Colonic mucosa (tissue), 4 donors: ENCODE results near the gene ATP1A4. TPM values are rescaled to one million over a fixed set of nuclear protein-coding genes. Genes with fewer than 3 reads are reported as not detected.

Source experiments
- DNase-seq: peaks from one replicate; pipeline ENCODE4 v3.0.0-alpha.2; 2020
- H3K27ac ChIP-seq: fragments of 200-600 bp; one replicate; pipeline ENCODE4 v1.8.0; 2021
- H3K27me3 ChIP-seq: fragments of 200-600 bp; one replicate; pipeline ENCODE4 v1.8.0; 2021
- H3K36me3 ChIP-seq: fragments of 200-600 bp; one replicate; pipeline ENCODE4 v1.8.0; 2021
- H3K4me1 ChIP-seq: fragments of 200-600 bp; one replicate; pipeline ENCODE4 v1.8.0; 2021; ENCODE audit warnings: mild to moderate bottlenecking
- H3K4me3 ChIP-seq: fragments of 200-600 bp; one replicate; pipeline ENCODE4 v1.8.0; 2021
- H3K9ac ChIP-seq, 2 donors: one replicate each; pipeline ENCODE4 v1.7.0; 2013; ENCODE audit warnings: control low read depth in 2 of 2, low read depth in 2 of 2, low read length in 2 of 2
- H3K9me3 ChIP-seq: fragments of 200-600 bp; one replicate; pipeline ENCODE4 v1.8.0; 2021
- intact Hi-C: fragments of 100-400 bp; cut with DNase I; formaldehyde crosslinking; loops from one replicate; pipeline ENCODE4 v1.14.1; 2022
- total RNA-seq, 2 donors: library from RNA; stranded (reverse); fragmentation: NEBNext Ultra II Directional in 1 of 2; extraction: Animal tissue kit (Norgen Biotek cat#: 25700) in 1 of 2; gene quantifications; one replicate each; pipeline ENCODE4 v1.2.1, GENCODE V29; 2021
- TF ChIP-seq, protein P1 (sequence below): fragments of 200-600 bp; IDR thresholded peaks from one replicate; pipeline ENCODE4 v1.8.0; 2022; ENCODE audit warnings: antibody characterized with exemption, mild to moderate bottlenecking
- donor health status: healthy.
- donor health status: DM: no; HTN: no; CAD: no.
- donor health status: DM: no; HTN: no; CAD: no.

The ATP1A4 gene
- total RNA-seq, 2 donors from 2014 or later = not detected

DNA sequence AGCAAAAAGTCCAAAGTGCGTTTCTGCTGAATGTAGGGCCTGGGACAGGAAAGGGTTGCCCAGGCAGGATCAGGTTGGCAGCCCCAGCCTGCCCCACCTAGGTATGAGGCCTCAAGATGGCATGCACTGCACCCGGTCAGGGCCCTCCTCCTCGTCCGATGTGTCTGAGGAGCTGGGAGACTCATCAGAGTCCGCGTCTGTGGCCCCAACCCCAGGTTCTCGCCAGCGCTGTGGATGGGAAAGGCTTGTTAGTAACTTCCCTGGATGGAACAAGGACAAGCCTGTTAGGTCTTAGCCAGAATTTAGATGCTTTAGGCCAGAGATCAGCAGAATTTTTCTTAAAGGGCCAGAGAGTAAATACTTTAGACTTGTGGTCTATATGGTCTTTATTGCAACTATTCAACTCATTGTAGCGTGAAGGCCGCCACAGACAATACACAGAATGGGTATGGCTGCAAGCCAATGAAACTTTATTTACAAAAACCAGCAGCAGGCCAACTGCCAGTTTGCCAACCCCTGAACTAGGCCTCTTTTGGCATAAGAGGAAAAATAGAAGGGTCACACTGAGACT is 66.2 kb downstream of the ATP1A4 start:
- no peaks in the 10 kb centered on the region for H3K4me1 ChIP-seq
- no peak overlapping the region for H3K9ac ChIP-seq
- TF ChIP-seq, protein P1, sequence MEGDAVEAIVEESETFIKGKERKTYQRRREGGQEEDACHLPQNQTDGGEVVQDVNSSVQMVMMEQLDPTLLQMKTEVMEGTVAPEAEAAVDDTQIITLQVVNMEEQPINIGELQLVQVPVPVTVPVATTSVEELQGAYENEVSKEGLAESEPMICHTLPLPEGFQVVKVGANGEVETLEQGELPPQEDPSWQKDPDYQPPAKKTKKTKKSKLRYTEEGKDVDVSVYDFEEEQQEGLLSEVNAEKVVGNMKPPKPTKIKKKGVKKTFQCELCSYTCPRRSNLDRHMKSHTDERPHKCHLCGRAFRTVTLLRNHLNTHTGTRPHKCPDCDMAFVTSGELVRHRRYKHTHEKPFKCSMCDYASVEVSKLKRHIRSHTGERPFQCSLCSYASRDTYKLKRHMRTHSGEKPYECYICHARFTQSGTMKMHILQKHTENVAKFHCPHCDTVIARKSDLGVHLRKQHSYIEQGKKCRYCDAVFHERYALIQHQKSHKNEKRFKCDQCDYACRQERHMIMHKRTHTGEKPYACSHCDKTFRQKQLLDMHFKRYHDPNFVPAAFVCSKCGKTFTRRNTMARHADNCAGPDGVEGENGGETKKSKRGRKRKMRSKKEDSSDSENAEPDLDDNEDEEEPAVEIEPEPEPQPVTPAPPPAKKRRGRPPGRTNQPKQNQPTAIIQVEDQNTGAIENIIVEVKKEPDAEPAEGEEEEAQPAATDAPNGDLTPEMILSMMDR = no peak
- peaks cover 16% of the 10 kb centered on the region for H3K36me3 ChIP-seq
- H3K9me3 ChIP-seq = no peaks in the 10 kb centered on the region
- H3K4me3 ChIP-seq = no peak overlapping the region
- intact Hi-C loops = no loop called here
- H3K27ac ChIP-seq = peak overlapping the region; percentile 39
- DNase-seq = peak; percentile 49
- H3K27me3 ChIP-seq = no peaks in the 10 kb centered on the region

DNA sequence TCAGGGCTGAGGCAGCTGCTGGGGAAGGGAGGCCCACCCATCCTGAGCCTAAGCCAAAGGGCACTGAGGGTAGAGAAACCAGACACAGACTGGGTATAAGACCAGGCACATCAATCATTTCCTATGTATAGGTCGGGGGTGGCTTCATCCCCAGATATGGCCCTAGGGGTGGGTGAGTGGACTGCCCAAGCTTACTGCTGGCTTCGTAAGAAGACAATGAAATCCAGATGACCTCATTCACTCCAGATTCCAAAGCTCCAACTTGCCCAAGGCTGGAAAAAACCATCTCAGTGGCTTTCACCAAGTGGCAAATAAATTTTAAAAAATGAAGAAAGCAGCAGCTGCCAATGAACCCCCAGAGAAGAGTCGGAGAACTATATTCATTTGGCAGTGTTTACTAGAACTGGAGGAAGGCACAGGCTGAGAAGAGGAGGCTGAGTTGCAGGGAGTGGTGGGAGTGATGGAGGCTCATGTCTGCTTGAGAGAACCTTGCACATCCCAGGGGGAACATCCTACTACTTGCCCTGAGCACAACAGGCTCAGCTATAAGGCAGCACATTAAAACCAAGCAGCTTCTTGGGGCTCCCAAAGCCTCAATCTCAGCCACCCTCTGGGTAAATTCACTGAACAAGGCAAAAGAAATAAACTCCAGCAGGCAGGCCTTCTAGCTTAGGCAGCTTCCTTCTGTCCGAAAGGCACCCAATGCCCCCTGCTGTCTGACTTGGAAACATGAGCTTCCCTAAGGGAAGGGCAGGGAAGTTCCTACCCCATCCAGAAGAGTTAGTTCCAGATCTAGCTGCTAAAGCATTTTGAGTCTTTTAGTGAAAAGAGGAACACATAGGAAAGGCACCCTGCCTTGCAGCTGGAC is 67.9 kb downstream of the ATP1A4 start:
- intact Hi-C loops = no loop called here
- H3K27me3 ChIP-seq = no peaks in the 10 kb centered on the region
- no peak overlapping the region for H3K27ac ChIP-seq
- H3K4me1 ChIP-seq = no peaks in the 10 kb centered on the region
- TF ChIP-seq, protein P1 = peak; percentile 39
- H3K9ac ChIP-seq = no peak overlapping the region
- no peaks in the 10 kb centered on the region for H3K9me3 ChIP-seq
- H3K36me3 ChIP-seq = peaks cover 26% of the 10 kb centered on the region
- peak; percentile 47 for DNase-seq
- no peak overlapping the region for H3K4me3 ChIP-seq

DNA sequence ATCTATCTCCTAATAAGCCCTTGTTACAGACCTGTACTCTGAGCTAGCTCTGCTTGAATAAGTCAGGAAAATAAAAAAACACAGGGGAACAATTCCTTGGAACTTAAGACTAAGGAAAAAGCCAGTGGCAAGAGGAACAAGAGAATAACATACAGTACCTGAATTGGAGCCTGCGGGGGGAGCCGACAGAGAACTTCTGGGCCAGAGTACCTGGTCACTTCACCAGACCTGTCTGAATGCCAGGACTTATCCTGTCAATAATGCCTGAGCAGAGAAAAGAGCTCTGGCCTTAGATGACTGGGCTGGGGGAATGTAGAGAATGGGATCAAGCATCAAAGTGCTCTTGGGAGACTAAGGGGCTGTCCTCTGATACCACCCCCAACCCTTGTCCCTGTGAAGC is 68.9 kb downstream of the ATP1A4 start:
- intact Hi-C loops = no loop called here
- DNase-seq = no peak
- TF ChIP-seq, protein P1 = no peak
- Histone ChIP-seq H3K9ac (no peak overlapping the region), H3K27me3 (no peaks in the 10 kb centered on the region), H3K36me3 (peaks cover 32% of the 10 kb centered on the region), H3K4me1 (no peaks in the 10 kb centered on the region), H3K9me3 (no peaks in the 10 kb centered on the region), H3K4me3 (no peak overlapping the region), H3K27ac (no peak overlapping the region)

DNA sequence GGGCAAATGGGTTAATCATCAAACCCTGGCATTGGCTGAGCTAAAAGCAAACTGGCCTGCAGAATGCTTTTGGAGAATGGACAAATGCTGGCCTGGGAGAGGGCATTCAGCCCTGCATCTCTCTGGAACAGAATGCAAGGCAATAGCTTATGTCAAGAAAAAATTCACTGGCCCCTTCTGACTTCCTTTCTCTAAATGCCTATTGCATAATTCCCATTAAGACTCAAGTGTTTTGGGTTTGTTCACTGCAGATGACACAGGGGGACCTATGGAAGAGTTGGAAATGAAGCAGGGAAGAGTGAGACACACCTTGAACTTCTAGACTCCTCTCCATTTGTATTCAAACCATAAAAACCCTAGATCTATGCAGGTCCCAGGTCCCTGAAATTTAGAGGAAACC is 69.7 kb downstream of the ATP1A4 start:
- Histone ChIP-seq H3K4me3 (no peak overlapping the region), H3K9ac (no peak overlapping the region), H3K27ac (no peak overlapping the region), H3K4me1 (no peaks in the 10 kb centered on the region), H3K9me3 (no peaks in the 10 kb centered on the region), H3K36me3 (peaks cover 28% of the 10 kb centered on the region), H3K27me3 (no peaks in the 10 kb centered on the region)
- intact Hi-C loops = no loop called here
- DNase-seq = no peak
- TF ChIP-seq, protein P1 = no peak

DNA sequence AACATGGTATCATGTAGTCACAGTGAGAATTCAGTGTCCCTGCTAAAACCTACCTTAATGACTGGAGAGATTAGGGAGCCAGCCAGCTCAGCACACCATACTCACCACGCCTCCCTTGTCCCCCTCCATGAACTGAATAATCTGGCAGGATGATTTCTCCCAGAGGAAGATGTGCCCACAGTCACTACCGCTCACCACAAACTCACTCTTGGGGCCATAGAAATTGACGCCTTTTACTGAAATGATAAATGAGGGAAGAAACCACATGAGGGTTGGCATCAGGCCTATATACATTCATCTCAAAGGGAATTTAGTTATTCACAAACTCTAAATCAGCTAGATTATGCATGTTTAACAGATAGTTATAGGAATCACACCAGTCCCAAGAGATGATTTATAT is 71.1 kb downstream of the ATP1A4 start:
- Histone ChIP-seq H3K9me3 (no peaks in the 10 kb centered on the region), H3K4me1 (no peaks in the 10 kb centered on the region), H3K27me3 (no peaks in the 10 kb centered on the region), H3K9ac (no peak overlapping the region), H3K36me3 (peaks cover 28% of the 10 kb centered on the region), H3K4me3 (no peak overlapping the region), H3K27ac (no peak overlapping the region)
- DNase-seq = no peak
- intact Hi-C loops = no loop called here
- TF ChIP-seq, protein P1 = no peak
